AG10803 (cell line): ENCODE data around the gene SH3BP4.

Experiments used
- DNase-seq: peaks from one replicate; pipeline ENCODE4 v3.0.0; 2010; ENCODE audit warnings: low read depth
- H3K4me3 ChIP-seq: 2 replicates; pipeline ENCODE4 v1.5.1; 2011; ENCODE audit warnings: mild to moderate bottlenecking, low read length, control low read depth
- TF ChIP-seq, protein P1 (sequence below): conservative IDR thresholded peaks from 2 replicates; pipeline ENCODE4 v1.5.1; 2011; ENCODE audit warnings: mild to moderate bottlenecking, low read length, control low read depth, inconsistent platforms

The SH3BP4 gene

DNA sequence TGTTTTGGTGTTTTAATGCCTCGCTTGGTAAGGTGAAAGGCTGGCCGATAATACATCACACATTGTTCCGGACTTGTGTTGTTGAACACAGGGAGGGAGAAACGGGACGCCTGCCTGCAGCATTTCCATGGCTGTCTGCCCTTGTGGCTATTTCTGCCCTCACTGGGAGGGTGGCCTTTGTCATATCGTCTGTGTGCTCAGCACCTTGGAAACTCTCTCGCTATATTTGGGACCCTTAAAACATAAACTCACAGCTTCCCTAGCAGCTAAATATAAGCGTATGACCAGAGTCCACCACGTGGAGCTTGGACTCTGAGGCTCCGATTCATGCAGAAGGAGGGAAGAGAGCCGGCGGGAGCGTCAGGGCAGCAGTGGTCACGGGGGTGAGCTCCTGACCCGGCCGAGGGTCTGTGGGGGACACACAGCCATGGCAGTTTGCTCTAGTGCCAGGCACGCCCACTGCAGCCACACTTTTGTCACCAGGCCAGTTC, 111.7 kb downstream of the SH3BP4 start:
- TF ChIP-seq, protein P1, sequence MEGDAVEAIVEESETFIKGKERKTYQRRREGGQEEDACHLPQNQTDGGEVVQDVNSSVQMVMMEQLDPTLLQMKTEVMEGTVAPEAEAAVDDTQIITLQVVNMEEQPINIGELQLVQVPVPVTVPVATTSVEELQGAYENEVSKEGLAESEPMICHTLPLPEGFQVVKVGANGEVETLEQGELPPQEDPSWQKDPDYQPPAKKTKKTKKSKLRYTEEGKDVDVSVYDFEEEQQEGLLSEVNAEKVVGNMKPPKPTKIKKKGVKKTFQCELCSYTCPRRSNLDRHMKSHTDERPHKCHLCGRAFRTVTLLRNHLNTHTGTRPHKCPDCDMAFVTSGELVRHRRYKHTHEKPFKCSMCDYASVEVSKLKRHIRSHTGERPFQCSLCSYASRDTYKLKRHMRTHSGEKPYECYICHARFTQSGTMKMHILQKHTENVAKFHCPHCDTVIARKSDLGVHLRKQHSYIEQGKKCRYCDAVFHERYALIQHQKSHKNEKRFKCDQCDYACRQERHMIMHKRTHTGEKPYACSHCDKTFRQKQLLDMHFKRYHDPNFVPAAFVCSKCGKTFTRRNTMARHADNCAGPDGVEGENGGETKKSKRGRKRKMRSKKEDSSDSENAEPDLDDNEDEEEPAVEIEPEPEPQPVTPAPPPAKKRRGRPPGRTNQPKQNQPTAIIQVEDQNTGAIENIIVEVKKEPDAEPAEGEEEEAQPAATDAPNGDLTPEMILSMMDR = no peak
- no peak overlapping the region for H3K4me3 ChIP-seq
- no peak for DNase-seq

DNA sequence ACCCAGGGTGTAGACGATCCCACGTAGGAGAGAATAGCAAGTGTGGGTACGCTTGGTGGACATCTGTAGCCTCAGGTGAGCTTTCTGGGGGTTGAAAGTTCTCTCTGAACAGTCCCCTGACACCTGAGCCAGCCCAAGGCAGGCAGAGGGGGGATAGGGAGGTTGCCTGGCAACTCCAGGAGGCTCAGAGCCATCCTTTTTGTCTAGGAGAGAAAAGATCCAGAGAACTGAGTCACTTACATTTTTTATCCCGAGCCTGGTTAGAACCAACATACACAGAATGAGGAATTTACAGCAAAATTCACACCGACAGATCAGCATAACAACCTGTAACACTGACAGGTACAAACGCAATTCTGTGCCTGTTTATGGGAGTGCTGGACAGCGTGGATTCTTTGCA, 113.2 kb downstream of the SH3BP4 start:
- H3K4me3 ChIP-seq = no peak overlapping the region
- TF ChIP-seq, protein P1 = no peak
- DNase-seq = no peak

DNA sequence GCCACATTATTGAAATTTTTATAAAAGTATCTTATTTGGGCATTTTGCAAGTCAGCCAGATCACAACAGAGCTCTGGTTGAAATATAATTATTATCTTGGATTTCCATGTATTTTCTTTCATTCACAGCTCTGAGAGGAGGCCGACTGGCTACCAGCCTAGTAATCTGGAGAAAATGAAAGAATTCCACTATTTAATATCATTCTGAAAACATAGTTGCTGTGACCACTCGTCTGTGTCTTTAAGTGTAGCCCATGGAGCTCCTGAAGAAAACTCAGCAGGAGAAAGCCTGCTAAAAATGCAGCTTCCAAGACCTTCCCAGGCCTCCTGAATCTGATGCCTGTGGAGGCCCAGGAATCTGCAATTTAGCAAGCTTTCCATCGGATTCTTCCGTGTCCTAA, 114.7 kb downstream of the SH3BP4 start:
- TF ChIP-seq, protein P1 = no peak
- no peak for DNase-seq
- no peak overlapping the region for H3K4me3 ChIP-seq

DNA sequence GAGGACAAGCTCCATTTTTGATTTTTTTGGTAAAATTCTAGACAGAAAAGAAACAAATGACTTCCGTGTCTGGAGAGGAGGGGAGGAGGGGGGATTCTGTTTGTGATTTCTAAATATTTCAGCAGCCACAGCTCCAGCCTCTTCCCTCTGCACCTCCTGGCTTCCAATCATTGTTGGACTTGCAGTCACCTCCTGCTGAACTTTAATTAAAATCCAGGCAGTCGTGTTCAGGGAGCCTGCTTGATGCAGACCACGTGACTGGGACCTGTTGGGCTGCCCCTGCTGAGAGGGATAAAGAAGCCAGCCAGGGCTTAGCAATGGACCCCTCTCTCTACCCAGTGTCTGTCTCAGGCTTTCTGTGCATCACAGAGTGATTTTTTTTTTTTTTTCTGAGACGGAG, 115.1 kb downstream of the SH3BP4 start:
- peak; percentile 34 for DNase-seq
- TF ChIP-seq, protein P1 = no peak
- no peak overlapping the region for H3K4me3 ChIP-seq

DNA sequence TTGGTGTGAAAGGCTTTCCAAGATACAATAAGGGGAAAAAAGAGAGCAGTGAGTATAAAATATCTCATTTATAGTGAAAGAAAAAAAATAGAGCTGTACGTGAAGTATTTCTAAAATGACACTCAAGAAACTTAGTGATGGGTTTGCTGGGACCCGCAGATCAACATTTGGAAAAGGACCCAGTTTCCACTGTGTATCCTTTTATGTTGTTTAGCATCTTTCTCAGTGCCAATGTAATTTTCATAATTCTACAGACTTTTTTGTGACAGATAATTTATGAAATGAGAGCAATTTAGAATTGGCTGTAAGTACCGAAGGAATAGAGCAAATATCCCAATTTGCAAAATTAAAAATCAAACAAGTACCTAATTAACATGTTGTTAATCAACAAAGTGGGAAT, 116.9 kb downstream of the SH3BP4 start:
- TF ChIP-seq, protein P1 = no peak
- H3K4me3 ChIP-seq = no peak overlapping the region
- DNase-seq = no peak

DNA sequence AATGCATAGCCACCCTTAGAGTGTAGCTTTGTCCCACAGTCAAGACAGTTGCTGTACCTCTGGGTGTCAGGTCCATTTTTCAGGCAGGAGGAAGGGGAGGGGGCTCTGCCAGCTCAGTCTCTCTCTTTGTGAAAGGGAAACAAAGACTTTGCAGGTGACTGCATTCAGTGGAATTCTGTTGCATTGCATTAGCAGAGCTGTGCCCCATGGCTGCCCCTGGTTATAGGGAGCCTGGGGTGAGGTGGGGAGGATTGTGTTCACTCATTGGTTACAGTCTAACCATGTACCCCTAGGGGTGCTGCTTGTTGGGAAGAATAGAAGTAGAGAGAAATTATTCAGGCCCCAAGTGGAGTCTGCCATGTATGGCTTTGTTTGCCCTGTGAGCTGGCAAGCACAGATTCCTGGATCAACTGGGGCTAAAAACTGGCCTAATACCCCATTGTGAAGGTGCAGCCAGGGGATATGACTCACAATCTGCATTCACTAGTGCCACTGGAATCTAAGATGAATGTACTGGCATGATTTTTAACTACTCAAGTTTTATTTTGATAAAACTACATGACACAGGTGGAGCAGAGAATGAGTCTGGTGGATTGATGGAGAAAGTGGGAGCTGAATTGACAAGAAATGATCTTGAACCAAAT, 118.4 kb downstream of the SH3BP4 start:
- TF ChIP-seq, protein P1 = no peak
- H3K4me3 ChIP-seq = no peak overlapping the region
- DNase-seq = no peak

DNA sequence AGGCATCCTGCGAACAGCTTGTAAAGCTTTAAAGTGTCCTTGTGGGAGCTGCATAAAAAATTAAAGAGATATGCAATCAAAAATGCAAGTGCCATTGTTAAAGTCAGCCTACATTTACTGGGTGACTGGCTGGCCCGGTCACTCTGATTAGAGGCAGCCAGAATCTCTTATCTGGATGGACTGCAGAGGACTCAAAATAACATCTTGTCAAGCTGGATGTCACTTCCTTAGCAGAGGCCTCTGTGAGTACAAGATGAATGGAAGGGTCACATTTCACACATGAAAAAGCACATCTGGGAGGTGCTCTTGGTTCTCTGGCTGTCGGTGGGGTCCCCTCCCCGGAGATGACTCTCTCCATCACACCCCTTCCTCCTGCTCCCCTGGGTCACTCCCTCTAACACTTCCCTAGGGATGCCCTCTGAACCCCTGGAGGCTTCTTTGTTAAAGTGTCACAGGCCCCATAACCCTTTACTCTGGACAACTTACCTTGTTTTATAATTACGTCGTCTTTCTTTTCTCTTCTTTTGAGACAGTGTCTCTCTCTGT, 122.1 kb downstream of the SH3BP4 start:
- TF ChIP-seq, protein P1 = no peak
- DNase-seq = no peak
- H3K4me3 ChIP-seq = no peak overlapping the region
